RWPE1 (cell line): ENCODE data around the gene PIM1.
"Not testable (repeated sequence)": the region's sequence is repeated elsewhere in the genome, so short reads cannot be mapped to it uniquely, and the experiment has no call there.

Source experiments
- CTCF ChIA-PET: fragments of 350-600 bp; sonication (Branson Sonifier 250); formaldehyde crosslinking; extraction: SDS; loops from one replicate; lab custom pipeline; 2021; lab: Yijun Ruan, JAX
- POLR2A ChIA-PET: fragments of 400-600 bp; formaldehyde crosslinking; extraction: SDS; loops from one replicate; lab custom pipeline; 2020; ENCODE audit warnings: antibody characterized with exemption; ENCODE audit not compliant: low non-redundant PET; lab: Yijun Ruan, JAX
- DNase-seq: peaks from one replicate; pipeline ENCODE4 v3.0.0; 2012; ENCODE audit warnings: low spot score
- H3K27ac ChIP-seq: fragments of 450-650 bp; 2 replicates; pipeline ENCODE4 v1.5.1; 2017
- TF ChIP-seq, protein P1 (sequence below): fragments of 450-650 bp; conservative IDR thresholded peaks from 2 replicates; pipeline ENCODE4 v1.5.1; 2017; ENCODE audit warnings: low read depth, mild to moderate bottlenecking

The PIM1 gene

GRCh38 chr6:37187321-37188022 is 17.5 kb downstream of the PIM1 start:
- POLR2A ChIA-PET: no interaction called here
- CTCF ChIA-PET: no interaction called here
- no peak for DNase-seq
- TF ChIP-seq, protein P1, sequence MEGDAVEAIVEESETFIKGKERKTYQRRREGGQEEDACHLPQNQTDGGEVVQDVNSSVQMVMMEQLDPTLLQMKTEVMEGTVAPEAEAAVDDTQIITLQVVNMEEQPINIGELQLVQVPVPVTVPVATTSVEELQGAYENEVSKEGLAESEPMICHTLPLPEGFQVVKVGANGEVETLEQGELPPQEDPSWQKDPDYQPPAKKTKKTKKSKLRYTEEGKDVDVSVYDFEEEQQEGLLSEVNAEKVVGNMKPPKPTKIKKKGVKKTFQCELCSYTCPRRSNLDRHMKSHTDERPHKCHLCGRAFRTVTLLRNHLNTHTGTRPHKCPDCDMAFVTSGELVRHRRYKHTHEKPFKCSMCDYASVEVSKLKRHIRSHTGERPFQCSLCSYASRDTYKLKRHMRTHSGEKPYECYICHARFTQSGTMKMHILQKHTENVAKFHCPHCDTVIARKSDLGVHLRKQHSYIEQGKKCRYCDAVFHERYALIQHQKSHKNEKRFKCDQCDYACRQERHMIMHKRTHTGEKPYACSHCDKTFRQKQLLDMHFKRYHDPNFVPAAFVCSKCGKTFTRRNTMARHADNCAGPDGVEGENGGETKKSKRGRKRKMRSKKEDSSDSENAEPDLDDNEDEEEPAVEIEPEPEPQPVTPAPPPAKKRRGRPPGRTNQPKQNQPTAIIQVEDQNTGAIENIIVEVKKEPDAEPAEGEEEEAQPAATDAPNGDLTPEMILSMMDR: no peak
- H3K27ac ChIP-seq: no peak overlapping the region

GRCh38 chr6:37188962-37189510 is 19.1 kb downstream of the PIM1 start:
- no peak overlapping the region for H3K27ac ChIP-seq
- POLR2A ChIA-PET: no interaction called here
- no peak for DNase-seq
- TF ChIP-seq, protein P1: no peak
- CTCF ChIA-PET: interaction anchor here (0.9 to 1.1 kb wide), 2 partner anchors 17 to 138 kb away, joined by 6 to 7 read pairs; no protein-coding TSS in a partner anchor

GRCh38 chr6:37190159-37190535 is 20.2 kb downstream of the PIM1 start:
- DNase-seq: no peak
- ChIA-PET CTCF (interaction anchor here (0.6 to 1.1 kb wide), 5 partner anchors 15 to 1473 kb away, joined by 3 to 7 read pairs (median 5); no protein-coding TSS in a partner anchor), POLR2A (interaction anchor here (0.6 kb wide), 1 partner anchor 11 kb away, joined by 3 read pairs; no protein-coding TSS in a partner anchor)
- TF ChIP-seq, protein P1: no peak
- no peak overlapping the region for H3K27ac ChIP-seq

DNA sequence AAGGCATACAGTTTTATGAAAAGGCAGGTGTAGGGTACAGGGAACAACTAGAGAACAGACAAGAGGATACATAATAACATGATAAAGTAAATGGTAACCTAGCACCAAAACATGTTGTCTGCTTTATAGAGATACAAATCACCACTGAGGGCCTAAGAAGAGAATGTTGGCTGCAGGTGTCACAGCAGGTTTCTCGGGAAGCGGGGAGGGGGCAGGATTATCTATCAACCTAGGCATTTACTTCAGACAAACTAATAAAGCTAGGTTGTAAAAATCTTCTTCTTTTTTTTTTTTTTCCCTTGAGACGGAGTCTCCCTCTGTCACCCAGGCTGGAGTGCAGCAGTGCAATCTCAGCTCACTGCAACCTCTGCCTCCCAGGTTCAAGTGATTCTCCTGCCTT is 22.7 kb downstream of the PIM1 start:
- DNase-seq: no peak
- no peak overlapping the region for H3K27ac ChIP-seq
- POLR2A ChIA-PET: interaction anchor here (0.6 kb wide), 1 partner anchor 239 kb away, joined by 6 read pairs; no protein-coding TSS in a partner anchor
- TF ChIP-seq, protein P1: no peak
- CTCF ChIA-PET: interaction anchor here (1.0 kb wide), 1 partner anchor 15 kb away, joined by 4 read pairs; no protein-coding TSS in a partner anchor

- CTCF ChIA-PET, H3K27ac ChIP-seq, POLR2A ChIA-PET, DNase-seq: not testable (repeated sequence)
Observed at GRCh38 chr6:37194886-37195285, 24.9 kb downstream of the PIM1 start.

DNA sequence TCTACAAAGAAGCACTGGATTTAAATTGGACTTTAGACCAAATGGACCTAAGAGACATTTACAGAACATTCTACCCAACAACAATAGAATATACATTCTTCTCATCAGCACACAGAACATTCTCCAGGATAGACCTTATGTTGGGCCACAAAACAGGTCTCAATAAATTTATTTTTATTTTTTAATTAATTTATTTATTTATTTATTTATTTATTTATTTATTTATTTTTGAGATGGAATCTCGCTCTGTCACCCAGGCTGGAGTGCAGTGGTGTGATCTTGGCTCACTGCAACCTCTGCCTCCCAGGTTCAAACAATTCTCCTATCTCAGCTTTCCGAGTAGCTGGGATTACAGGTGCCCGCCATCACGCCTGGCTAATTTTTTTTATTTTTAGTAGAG is 26.5 kb downstream of the PIM1 start:
- CTCF ChIA-PET: interaction anchor here (0.6 kb wide), 1 partner anchor 311 kb away, joined by 5 read pairs; the partner anchor contains the start of gene C6orf89
- POLR2A ChIA-PET, DNase-seq, H3K27ac ChIP-seq: not testable (repeated sequence)

DNA sequence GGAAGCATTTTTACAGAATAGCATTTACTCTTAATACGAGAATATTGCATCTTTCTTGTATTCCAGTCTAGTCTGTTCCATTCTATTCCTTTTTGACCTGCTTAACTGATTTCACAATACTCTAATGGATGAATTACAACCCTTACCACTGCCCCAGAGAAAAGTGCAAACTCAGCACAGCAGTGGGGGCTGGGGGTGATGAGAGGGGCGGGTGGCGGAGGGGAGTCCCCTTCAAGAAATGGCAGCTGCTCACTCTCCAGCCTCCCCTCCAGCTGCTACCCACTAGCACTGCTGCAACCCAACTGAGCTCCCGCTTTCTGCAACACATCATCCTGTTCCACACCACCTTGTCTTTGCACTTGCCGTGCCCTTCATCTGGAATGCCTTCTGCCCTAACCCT is 30.1 kb downstream of the PIM1 start:
- H3K27ac ChIP-seq: no peak overlapping the region
- CTCF ChIA-PET: interaction anchor here (1.7 kb wide), 1 partner anchor 181 kb away, joined by 6 read pairs; no protein-coding TSS in a partner anchor
- POLR2A ChIA-PET: no interaction called here
- TF ChIP-seq, protein P1: no peak
- no peak for DNase-seq
